Measurements from ENCODE around the gene VASP.

The VASP gene

DNA sequence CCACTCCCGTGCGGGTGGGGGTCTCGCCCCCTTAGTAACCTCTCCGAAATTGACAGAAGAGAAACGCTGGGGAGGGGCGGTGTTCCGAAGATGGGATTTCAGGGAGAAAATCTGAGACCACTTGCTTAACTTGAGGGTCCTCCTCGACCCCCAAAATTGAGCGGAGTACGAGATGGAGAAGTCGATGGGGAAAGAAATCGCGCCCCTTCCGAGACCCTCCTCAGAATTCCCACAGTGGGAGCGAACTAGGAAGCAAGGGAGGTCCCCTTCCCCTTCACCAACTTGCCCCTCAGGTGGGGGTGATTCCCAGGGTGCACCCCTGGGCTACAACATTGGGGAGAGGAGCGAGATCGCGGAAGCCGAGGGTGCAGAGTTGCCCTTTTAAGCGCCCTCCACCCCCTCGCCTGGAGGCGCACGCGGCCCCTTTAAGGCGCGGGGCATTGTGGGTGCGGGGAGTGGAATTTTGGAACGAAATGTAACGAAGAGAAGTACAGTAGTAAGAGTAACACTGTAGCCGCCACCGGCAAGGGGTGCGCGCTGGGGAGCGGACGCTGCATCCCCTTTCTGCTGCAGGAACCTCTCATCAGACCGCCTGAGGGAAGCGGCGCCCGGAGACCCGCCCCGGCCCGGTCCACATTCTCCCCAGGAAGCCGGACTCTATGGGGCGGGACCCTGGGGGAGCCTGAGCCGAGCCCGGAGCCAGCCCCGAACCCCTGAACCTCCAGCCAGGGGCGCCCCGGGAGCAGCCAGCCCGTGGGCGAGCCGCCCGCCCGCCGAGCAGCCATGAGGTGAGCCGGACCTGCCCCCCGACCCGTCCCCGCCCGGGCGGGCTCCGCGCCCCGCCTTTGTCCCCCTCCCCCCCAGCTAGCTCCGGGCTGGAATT, at the start of gene VASP:
Gene VASP, plus strand, starts transcription at position 491 of the 883 bp plus-strand sequence. Its CDS starts 293 bp downstream, at position 784.
- no peak for DNase-seq (ENCODE audit: low read depth)
- TF ChIP-seq, protein P1, sequence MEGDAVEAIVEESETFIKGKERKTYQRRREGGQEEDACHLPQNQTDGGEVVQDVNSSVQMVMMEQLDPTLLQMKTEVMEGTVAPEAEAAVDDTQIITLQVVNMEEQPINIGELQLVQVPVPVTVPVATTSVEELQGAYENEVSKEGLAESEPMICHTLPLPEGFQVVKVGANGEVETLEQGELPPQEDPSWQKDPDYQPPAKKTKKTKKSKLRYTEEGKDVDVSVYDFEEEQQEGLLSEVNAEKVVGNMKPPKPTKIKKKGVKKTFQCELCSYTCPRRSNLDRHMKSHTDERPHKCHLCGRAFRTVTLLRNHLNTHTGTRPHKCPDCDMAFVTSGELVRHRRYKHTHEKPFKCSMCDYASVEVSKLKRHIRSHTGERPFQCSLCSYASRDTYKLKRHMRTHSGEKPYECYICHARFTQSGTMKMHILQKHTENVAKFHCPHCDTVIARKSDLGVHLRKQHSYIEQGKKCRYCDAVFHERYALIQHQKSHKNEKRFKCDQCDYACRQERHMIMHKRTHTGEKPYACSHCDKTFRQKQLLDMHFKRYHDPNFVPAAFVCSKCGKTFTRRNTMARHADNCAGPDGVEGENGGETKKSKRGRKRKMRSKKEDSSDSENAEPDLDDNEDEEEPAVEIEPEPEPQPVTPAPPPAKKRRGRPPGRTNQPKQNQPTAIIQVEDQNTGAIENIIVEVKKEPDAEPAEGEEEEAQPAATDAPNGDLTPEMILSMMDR (IDR thresholded peaks at IDR 0.05; ENCODE audit: control insufficient read depth, insufficient read depth, low read depth, low read length, missing control alignments): no peak
- H3K4me3 ChIP-seq (ENCODE audit: control insufficient read depth, low read depth, low read length): peak within 1 kb of the TSS; percentile 96

DNA sequence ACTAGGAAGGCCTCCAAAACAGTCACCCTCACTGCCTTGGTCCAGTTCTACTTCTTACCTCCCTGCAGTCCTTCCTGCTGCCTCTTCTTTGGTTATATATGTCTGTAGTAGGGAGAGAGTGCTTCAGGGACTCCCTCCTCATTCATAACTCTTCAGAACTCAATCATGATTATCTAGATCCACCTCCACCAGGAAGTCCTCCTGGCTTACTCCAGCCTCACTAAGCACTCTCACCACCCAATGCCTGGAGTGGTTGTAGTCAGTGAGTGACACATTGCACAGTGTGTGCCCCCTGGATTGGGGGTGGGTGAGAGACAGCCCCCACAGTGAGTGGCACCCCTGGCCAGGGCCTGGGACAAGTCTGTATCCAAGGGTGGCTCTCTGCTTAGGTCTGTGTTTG, 49.5 kb upstream of the VASP start:
- no peak for DNase-seq (ENCODE audit: low read depth)
- TF ChIP-seq, protein P1 (IDR thresholded peaks at IDR 0.05; ENCODE audit: control insufficient read depth, insufficient read depth, low read depth, low read length, missing control alignments): no peak
- no peak overlapping the region for H3K4me3 ChIP-seq (ENCODE audit: control insufficient read depth, low read depth, low read length)

DNA sequence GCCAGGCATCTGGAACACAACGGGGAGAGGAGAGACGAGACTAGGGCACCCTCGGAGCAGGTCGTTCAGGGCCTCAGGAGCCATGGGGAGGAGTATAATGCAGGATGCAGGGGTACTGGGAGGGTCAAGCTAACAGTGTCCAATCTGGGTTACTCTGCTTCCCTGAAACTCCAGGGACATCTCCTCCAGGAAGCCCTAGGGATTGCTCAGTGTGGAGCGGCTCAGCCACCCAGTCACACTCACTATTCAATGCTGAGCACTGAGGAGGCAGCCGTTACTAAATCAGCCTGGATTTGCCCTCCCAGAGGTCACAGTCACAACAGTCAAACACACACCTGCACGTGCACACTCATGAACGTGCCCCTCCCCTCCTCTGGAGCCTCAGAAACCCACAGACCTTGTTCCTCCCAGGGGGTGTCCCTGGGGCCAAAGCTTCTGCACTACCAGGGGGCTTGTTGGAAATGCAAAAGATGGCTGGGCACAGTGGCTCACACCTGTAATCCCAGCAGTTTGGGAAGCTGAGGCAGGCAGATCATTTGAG, 46.4 kb upstream of the VASP start:
- H3K4me3 ChIP-seq (ENCODE audit: control insufficient read depth, low read depth, low read length): no peak overlapping the region
- TF ChIP-seq, protein P1 (IDR thresholded peaks at IDR 0.05; ENCODE audit: control insufficient read depth, insufficient read depth, low read depth, low read length, missing control alignments): no peak
- no peak for DNase-seq (ENCODE audit: low read depth)

DNA sequence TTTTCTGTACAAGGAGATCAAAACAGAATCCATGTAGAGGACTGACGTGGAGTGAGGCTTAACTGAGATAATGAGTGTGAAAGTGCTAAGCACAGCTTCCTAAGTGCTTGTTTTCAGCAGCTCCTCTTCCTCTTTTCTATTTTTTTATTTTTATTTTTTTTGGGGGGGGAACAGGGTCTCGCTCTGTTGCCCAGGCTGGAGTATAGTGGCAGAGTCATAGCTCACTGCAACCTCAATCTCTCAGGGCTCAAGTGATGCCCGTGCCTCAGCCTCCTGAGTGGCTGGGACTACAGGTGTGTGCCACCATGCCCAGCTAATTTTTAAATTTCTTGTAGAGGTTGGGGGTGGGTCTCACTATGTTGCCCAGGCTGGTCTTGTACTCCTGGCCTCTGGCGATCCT, 45.1 kb upstream of the VASP start:
- DNase-seq (ENCODE audit: low read depth): no peak
- TF ChIP-seq, protein P1 (IDR thresholded peaks at IDR 0.05; ENCODE audit: control insufficient read depth, insufficient read depth, low read depth, low read length, missing control alignments): no peak
- H3K4me3 ChIP-seq (ENCODE audit: control insufficient read depth, low read depth, low read length): no peak overlapping the region

- DNase-seq (ENCODE audit: low read depth): no peak
- no peak overlapping the region for H3K4me3 ChIP-seq (ENCODE audit: control insufficient read depth, low read depth, low read length)
- TF ChIP-seq, protein P1 (IDR thresholded peaks at IDR 0.05; ENCODE audit: control insufficient read depth, insufficient read depth, low read depth, low read length, missing control alignments): no peak
These were observed 44.0 kb upstream of the VASP start for GRCh38 chr19:45463241-45463640.

DNA sequence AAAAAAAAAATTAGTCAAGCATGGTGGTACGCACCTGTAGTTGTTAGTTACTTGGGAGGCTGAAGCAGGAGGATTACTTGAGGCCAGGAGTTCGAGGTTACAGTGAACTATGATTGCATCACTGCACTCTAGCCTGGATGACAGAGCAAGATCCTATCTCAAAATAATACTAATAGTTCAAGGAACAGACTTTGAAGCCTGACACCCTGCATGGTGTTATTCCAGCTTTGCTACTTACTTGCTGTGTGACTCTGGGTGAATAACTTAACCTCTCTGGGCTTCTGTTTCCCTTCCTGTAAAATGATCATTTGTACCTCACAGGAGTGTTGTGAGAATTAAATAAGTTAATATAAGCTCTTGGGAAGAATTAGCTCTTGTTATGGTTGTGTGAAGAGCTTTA, 43.0 kb upstream of the VASP start:
- H3K4me3 ChIP-seq (ENCODE audit: control insufficient read depth, low read depth, low read length): no peak overlapping the region
- DNase-seq (ENCODE audit: low read depth): no peak
- TF ChIP-seq, protein P1 (IDR thresholded peaks at IDR 0.05; ENCODE audit: control insufficient read depth, insufficient read depth, low read depth, low read length, missing control alignments): no peak

Measured in AG09309 (cell line).